ELF-1 (cell line): ENCODE results near the gene CRYAA.
"Not testable (repeated sequence)": the region's sequence is repeated elsewhere in the genome, so short reads cannot be mapped to it uniquely, and the experiment has no call there.

ENCODE experiments used
- DNase-seq: peaks from one replicate; pipeline ENCODE4 v3.0.0-alpha.2; 2016; ENCODE audit warnings: low read depth, low spot score

Gene CRYAA

DNA sequence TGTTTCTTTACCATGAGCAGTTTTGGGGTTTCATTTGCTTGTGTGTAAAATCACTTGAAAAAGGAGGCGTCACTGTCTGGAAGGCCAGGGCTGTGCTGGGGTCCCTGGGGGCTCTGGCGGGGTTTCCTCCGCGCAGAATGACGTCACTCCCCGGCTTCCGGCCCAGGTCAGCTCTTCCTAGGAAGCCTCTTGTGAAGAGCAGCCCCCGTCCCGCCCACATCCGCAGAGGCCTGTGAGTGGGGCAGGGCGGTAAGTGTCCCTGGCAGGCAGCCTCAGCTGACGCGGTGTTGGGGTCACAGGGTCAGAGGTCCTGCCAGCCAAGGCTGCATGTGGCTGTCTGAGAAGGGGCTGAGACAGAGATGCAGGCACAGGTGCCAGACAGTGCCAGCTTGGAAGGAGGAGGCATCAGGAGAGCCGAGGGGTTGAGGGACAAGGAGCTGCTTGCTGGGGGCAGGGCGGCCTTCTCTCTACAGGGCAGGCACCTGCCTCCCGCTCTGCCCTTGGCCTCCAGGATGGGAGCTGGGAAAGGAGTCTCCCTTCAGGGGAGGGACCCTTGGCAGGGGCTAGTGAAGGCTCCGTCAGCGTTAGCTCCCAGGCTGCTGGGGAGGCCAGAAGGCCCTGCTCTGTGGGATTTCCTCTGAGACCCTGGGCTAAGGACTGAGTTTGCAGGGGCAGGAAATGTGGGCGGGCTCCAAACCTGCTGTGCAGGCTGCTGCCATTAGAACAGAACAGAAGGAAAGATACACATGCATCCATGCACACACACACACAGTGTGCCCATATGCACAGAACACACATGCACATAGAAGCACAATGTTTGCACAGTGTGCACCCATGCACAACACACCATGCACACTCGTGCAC is 8.5 kb downstream of the CRYAA start:
- DNase-seq = not testable (repeated sequence)

DNA sequence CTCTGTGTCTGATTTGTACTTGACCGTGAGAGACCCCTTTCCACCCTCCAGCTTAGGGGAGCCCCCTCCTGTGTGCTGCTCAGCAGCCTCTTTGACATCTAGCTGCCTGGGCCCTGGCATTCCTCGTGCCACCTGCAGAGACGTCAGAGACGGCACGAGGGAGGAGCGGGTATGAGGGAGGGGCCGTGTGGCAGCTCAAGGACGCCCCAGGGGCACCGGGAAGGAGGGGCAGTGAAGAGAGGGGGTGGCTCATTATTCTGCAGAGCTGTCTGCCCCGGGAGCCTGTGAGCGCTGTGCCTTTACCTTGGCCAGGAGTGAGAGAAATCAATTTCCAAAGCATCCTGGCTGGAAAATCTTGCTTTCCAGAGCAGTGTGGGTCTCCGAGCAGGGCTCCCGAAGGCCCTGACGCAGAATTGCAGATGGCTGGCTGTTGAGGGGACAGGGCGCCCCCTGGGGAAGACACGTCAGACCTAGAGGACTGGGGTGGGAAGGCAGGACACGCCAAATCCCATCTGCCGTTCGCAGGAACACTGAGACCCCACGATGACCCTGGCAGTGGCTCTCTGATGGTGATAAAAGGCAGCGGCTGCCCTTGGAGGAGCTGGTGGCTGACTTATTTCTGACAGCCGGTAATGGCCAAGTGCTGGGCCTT is 9.5 kb downstream of the CRYAA start:
- not testable (repeated sequence) for DNase-seq

DNA sequence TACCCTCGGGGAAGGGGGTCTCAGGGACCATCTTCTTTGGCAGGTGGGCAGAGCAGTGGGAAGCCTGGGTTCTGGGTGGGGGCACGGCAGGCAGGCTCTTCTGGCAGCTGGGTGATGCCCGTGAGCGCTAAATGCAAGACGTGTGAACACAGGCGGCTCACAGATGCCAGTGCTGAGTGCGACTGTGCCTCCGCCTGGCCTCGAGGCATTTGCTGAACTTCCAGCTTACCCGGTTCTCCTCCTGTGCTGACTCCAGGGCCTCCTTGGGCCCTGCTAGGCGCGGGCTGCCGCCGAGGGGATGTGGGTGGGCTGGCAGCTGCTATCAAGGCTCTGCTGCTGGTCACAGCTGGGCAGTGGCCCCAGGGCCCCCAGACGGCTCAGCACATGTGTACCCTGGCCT is 12.2 kb downstream of the CRYAA start:
- DNase-seq = not testable (repeated sequence)

DNA sequence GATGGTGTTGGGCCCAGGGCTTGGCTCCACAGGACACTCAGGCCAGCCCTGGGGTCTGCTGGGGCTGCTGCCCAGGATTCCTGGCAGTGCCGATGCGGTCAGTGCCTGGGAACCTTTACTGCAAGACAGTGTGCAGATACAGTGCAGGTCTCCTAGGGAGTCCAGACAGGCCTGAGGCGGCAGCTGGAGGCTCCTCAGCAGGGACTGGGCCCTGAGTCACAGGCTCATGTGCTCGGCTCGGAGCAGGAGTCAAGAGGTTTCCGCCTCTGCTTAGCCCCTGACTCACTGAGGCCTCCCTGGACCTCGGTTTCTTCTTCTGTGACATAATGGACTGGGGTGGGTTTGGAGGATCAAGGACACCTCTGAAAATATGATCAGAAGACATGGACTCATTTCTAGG is 18.5 kb downstream of the CRYAA start:
- not testable (repeated sequence) for DNase-seq

DNA sequence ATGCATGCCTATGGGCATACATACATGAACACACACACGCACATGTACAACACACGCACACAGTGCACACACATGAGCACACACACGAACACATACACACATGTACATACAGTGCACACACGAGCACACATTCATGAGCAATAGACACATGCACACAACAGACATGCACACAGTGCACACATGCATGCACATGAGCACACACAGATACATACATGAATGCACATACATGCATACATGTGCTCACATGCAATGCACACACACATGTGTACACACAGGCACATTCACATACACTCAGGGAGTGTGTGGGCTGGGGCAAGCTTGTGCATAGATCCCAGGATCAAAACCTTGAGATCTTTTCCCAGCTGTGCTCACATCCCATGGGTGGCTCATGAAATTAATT is 18.9 kb downstream of the CRYAA start:
- no peak for DNase-seq

DNA sequence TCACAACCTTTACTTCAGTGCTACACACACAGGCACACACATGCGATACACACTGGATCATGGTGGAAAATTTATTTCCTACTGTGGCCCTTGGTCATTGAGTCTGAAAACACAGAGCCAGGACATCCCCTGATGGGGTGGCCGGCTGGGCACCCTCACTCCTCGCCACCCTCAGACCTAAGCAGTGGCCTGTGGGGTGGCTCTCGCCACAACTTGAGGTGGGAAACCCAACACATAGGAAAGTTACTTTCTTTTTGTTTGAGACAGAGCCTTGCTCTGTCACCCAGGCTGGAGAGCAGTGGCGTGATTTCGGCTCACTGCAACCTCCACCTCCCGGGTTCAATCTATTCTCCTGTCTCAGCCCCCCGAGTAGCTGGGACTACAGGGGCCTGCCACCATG is 19.4 kb downstream of the CRYAA start:
- no peak for DNase-seq

DNA sequence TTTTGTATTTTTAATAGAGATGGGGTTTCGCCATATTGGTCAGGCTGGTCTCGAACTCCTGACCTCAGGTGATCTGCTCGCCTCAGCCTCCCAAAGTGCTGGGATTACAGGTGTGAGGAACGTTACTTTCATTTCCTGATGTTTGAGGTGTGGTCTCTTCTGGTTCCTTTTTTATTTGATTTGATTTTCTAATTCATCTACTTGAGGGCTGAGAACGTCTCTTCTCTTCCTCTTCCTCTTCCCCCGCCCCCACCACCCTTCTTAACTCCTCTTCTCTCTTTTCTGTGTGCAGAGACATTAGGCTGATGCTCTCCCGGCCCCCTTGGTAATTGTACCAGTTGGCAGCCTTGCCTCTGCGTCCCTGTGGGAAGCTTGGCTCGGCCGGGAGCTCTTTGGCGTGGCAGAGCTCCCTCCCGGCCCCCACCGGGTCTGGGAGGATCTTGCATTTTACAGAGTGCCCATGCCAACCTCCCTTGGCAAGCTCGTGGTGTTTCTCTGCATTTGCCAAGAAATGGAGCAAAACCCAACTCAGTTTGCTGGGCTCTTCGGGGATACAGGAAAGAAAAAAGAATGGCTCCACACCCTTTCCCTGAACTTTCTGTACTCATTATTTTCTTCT is 19.9 kb downstream of the CRYAA start:
- DNase-seq = no peak

DNA sequence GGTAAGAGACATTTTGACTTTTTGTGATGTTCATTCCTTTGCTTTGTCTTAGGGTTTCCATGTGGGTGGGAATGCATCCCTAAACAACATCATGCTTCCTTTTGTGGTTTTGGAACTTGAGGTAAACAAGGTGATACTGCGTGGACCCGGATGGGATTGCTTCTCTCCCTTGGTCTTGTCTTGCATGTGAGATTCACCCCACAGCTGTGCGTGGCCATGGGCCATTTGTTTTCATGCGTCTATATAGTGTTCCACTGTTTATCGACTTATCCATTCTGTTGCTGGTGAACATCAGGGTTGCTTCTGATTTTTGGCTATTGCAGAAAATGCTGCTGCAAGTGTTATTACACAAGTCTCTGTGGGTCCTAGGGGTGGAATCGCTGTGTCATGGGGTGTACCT is 21.1 kb downstream of the CRYAA start:
- no peak for DNase-seq

DNA sequence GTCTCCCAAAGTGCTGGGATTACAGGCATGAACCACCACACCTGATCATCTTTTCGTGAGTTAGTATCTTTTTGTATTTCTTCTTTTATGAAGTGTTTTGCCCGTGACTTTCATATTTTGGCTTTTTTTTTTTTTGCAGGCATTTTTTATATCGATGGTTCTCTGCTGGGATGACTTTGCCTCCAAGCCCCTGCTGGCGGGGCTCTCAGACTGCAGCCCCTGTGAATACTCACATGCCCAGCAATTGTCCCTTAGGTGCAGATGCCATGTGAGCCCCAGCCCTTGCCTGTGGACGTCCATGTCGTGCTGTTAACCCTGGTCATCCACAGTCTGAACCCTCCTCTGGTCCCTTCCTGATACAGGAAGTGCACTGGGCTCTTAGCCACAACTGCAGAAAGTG is 21.7 kb downstream of the CRYAA start:
- DNase-seq = no peak

DNA sequence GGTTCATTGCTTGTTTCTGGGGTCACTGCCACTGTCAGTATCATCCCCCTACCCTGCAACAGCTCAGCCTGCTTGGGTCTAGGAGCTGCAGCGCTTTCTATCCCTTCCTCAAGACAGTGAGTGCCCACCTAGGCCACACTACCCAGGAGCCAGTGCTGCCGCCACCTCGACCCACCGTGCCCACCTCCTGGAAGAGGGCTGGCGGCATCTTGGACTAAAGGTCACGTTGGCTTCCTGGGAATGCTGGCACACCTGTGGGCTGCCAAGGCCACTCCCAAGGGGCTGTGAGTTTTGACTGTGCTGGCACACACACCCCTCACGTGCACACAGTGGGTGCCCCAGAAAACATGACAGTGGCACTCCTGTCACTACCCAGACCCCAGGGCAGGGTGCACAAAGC is 22.1 kb downstream of the CRYAA start:
- DNase-seq = no peak

DNA sequence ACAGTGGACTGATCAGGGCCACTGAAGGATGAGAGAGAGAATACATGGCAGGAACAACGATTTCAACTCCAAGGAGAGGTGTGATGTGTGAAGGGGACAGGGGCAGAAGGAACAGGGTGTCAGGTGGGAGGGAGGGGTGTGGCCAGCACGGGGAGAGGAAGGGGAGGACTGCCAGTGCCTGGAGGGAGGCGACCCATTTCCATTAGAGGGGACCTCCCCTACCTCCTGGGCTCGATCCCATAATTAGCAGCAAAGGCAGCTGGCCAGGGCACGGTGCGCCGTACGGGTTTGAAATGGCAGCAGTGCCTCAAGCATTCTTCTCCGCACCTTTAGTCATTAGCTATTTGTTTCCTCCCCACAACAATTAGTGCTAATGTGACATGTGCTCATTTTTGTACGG is 22.7 kb downstream of the CRYAA start:
- DNase-seq = no peak

DNA sequence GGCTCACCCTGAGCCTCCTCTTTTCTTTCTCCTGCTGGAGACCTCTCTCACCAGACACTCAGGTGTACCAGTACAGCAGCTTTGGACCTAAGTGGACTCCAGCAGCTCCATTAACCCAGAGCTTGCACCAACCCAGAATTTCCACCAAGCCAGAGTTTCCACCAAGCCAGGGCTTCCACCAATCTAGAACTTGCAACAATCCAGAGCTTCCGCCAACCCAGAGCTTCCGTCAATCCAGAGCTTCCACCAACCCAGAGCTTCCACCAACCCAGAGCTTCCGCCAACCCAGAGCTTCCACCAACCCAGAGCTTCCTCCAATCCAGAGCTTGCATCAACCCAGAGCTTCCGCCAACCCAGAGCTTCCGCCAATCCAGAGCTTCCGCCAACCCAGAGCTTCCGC is 23.2 kb downstream of the CRYAA start:
- DNase-seq = no peak

DNA sequence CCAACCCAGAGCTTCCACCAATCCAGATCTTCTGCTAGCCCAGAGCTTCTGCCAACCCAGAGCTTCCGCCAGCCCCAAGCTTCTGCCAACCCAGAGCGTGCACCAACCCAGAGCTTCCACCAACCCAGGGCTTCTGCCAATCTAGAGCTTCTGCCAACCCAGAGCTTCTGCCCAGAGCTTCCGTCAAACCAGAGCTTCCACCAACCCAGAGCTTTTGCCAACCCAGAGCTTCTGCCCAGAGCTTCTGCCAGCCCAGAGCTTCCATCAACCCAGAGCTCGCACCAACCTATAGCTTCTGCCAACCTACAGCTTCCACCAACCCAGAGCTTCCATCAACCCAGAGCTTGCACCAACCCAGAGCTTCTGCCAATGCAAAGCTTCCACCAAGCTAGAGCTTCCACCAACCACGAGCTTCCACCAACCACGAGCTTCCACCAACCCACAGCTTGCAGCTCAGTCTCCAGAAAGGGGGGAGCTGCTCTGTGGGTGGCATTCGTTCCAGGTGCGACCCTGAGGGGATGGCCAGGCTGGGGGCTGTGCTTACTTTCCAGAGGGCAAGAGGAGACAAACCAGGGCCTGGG is 23.8 kb downstream of the CRYAA start:
- DNase-seq = no peak

DNA sequence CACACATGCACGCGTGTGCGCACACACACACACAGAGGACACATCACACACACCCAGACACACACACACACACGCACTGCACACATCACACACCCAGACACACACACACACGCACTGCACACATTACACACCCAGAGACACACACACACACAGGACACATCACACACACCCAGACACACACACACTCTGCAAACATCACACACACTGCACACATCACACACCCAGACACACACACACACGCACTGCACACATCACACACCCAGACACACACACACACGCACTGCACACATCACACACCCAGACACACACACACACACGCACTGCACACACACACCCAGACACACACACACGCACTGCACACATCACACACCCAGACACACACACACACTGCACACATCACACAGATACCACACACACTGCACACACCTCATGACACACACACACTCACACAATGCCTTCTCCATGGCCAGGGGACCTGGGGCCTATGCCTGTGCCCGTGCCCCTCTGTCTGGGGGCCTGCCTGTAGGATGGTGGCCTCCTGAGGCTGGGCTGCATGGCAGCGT is 24.4 kb downstream of the CRYAA start:
- no peak for DNase-seq

DNA sequence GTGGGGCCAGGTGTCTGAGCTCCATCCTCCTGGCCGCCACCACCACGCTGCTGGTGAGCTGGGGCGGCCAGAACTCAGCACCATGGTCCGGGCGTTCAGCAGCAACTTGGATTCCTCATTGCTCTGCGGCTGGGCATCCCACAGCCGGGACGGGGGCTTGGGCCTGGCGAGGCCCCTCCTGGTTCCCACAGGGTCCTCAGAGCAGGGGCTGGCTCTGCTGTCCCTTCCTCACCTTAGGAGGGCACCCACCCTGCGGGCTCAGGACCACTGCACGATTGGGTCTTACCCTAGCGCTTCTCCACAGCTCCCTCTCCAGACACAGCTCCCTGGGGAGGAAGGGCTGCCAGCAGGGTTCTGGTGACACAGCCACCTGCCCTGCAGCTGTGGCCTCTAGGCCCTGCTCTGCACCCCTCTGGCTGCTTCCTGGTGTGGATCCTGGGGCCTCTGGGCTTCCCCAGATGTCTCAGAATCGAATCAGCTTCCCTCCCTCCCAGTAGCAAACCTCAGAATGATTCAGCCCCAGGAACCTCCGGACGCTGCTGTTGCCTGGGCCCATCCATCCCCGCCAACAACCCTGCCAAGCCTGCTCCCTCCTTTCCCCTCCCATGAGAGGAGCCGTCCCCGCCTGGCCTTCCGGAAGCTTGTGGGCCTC is 25.0 kb downstream of the CRYAA start:
- no peak for DNase-seq

DNA sequence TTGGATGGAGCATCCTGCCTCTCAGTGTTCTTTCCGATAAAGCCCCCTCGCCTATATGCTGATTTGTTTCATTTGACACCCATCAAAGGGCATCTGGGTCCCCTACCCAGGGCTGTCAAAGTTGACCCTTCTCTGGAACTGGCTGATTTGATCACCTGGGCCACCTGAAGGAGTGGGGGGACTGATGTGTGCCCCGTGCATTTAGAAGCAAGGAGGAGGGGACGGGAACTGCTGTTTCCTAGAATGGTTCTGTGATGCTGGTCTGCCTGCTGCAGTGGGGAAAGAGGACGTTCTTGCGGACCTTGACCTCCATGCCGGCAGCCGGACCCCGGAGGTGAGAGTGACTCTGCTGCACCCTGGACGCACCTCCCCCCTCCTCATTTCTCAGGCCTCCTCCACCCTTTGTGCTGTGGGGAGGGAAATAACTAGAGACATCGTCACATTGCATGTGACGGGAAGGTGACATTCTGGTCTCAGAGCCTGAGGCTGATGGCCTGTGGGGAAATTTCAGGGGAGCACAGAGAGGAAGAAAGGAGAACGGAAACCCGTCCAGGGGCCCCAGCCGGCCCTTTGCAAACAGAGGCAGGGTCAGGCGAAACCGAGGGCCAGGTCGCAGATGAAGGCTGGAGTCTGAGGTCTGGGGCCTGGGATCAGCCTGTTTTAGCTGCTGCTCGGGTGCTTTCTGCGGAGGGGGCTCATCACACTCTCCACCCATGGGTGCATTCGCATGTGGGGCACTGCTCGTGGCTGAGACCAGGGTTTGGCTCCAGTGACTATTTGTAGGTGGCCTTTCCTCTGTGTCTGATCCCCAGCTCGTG is 25.7 kb downstream of the CRYAA start:
- DNase-seq = no peak

DNA sequence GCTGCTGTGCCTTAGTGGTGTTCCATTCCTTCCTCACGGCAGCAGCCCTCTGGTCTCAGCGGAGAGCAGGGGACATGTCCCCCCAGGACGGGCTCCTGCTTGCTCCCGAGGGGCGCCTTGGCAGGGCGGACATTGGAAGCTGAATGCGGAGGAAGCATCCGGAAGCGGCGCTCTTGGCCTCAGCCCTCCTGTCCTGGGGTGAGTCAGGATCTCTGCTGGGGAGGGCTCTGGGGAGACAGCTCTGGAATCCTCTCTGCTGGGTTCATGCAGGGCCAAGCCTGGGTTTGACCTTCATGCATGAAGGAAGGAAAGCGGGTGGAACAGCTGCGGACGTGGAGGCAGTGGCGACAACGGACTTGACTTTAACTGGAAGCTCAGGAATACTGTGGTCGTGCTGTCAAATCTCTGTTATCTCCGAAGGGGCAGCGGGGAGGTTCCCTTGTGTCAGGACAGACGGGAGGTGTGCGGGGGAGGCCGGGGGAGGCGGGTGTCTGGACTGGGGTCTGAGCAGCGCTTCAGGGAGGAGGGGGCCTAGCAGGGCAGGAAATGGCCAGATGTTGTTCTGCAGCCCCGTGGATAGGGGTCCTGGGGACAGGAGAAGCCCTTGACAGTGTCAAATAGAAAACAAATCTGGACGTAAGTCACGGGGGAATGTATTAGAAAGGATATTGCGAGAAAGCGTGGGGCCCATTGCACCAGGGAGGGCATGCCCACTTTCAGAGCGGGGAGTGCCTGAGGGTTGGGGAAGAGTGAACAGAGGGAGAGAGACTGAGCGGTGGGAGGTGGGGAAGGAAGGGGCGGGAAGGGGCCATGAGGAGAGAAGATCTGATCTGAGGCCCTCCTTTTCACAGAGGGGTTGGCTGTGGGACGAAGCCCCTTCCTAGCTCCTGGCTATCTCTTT is 26.6 kb downstream of the CRYAA start:
- DNase-seq = no peak

DNA sequence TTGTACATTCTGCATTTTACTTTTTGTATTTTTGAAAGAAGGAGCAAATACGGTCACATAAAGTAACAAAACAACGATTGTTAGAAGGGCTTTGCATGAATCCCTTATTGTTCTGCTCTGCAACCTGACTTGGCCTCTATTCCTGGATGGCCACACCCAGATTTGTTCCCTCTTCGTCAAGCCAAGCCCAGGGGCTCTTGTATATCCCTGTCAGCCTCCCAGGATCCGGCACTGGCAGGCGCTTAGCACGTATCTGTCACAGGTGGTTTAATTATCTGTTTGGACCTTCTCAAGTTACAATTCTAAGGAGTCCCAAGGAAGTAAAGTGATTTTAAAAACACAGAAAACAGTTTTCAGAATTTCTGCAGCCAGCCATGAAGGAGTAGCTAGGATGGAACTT is 28.0 kb downstream of the CRYAA start:
- DNase-seq = peak; percentile 76

DNA sequence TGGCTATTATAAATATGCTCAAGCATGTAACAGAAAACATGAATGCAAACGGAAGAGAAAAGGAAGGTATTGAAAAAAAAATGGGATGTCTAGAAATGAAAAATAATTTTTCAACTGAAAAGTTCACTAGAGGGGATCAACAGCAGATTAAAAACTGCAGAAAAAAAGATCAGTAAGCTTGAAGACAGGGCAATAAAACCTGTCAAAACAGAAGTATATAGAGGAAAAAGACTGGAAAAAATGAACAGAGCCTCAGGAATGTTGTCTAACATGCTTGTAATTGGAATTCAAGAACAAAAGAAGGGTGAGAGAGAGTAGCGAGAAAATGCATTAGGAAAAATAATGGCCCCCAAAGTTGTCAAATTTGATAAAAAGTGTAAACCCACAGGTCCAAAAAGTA is 29.6 kb downstream of the CRYAA start:
- no peak for DNase-seq

DNA sequence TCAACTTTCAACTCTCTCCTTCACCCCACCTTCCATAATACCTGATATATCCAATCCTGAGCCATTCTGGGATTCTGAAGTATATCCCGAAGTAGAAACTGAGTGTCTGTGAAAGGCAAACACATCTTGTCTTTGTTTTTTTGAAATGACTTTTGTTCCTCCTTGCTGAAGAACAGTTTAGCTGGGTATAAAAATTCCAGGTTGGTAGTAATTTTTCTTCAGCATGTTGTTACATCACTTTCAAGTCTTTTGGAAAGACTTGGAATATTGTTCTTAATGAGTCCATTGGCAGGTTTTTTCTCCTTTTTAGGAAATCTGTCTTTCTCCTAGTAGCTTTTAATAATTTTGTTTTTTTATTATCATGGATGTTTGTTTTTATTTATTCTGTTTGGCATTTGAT is 32.7 kb downstream of the CRYAA start:
- no peak for DNase-seq
